ENCODE measurements around the gene MSRB1.
"Not testable (repeated sequence)": the region's sequence is repeated elsewhere in the genome, so short reads cannot be mapped to it uniquely, and the experiment has no call there.

The MSRB1 gene

GRCh38 chr16:1902547-1903219, 40.3 kb downstream of the MSRB1 start:
- no peak for DNase-seq (ENCODE audit: low read depth)
- TF ChIP-seq CTCF (conservative IDR thresholded peaks at IDR 0.05; ENCODE audit: control insufficient read depth, insufficient read depth, low read depth, low read length), result no peak
- H3K4me3 ChIP-seq (ENCODE audit: control insufficient read depth, low read depth, low read length), result no peak overlapping the region

- no peak overlapping the region for H3K4me3 ChIP-seq (ENCODE audit: control insufficient read depth, low read depth, low read length)
- no peak for TF ChIP-seq CTCF (conservative IDR thresholded peaks at IDR 0.05; ENCODE audit: control insufficient read depth, insufficient read depth, low read depth, low read length)
- DNase-seq (ENCODE audit: low read depth), result no peak
Measured at GRCh38 chr16:1900452-1900774, 42.6 kb downstream of the MSRB1 start.

GRCh38 chr16:1899641-1900451, 43.2 kb downstream of the MSRB1 start:
- no peak overlapping the region for H3K4me3 ChIP-seq (ENCODE audit: control insufficient read depth, low read depth, low read length)
- no peak for TF ChIP-seq CTCF (conservative IDR thresholded peaks at IDR 0.05; ENCODE audit: control insufficient read depth, insufficient read depth, low read depth, low read length)
- DNase-seq (ENCODE audit: low read depth), result no peak

- H3K4me3 ChIP-seq (ENCODE audit: control insufficient read depth, low read depth, low read length); DNase-seq (ENCODE audit: low read depth): not testable (repeated sequence)
Measured at GRCh38 chr16:1897692-1898091, 45.3 kb downstream of the MSRB1 start.

- no peak for TF ChIP-seq CTCF (conservative IDR thresholded peaks at IDR 0.05; ENCODE audit: control insufficient read depth, insufficient read depth, low read depth, low read length)
- DNase-seq (ENCODE audit: low read depth), result no peak
- no peak overlapping the region for H3K4me3 ChIP-seq (ENCODE audit: control insufficient read depth, low read depth, low read length)
Measured at GRCh38 chr16:1895949-1896675, 46.9 kb downstream of the MSRB1 start.

GRCh38 chr16:1895068-1895467, 47.9 kb downstream of the MSRB1 start:
- H3K4me3 ChIP-seq (ENCODE audit: control insufficient read depth, low read depth, low read length), result no peak overlapping the region
- no peak for TF ChIP-seq CTCF (conservative IDR thresholded peaks at IDR 0.05; ENCODE audit: control insufficient read depth, insufficient read depth, low read depth, low read length)
- DNase-seq (ENCODE audit: low read depth), result no peak

GRCh38 chr16:1890708-1891050, 52.3 kb downstream of the MSRB1 start:
- DNase-seq (ENCODE audit: low read depth), result no peak
- no peak for TF ChIP-seq CTCF (conservative IDR thresholded peaks at IDR 0.05; ENCODE audit: control insufficient read depth, insufficient read depth, low read depth, low read length)
- no peak overlapping the region for H3K4me3 ChIP-seq (ENCODE audit: control insufficient read depth, low read depth, low read length)
